NCI-H1930 (cell line): ENCODE measurements around the gene ARHGAP22.

Experiments
- DNase-seq, 2 experiments: peaks; one replicate each; lab custom pipeline; 2025; lab: John Stamatoyannopoulos, UW

The ARHGAP22 gene

GRCh38 chr10:48496831-48497779, 107.8 kb downstream of the ARHGAP22 start:
- no peak for DNase-seq

DNA sequence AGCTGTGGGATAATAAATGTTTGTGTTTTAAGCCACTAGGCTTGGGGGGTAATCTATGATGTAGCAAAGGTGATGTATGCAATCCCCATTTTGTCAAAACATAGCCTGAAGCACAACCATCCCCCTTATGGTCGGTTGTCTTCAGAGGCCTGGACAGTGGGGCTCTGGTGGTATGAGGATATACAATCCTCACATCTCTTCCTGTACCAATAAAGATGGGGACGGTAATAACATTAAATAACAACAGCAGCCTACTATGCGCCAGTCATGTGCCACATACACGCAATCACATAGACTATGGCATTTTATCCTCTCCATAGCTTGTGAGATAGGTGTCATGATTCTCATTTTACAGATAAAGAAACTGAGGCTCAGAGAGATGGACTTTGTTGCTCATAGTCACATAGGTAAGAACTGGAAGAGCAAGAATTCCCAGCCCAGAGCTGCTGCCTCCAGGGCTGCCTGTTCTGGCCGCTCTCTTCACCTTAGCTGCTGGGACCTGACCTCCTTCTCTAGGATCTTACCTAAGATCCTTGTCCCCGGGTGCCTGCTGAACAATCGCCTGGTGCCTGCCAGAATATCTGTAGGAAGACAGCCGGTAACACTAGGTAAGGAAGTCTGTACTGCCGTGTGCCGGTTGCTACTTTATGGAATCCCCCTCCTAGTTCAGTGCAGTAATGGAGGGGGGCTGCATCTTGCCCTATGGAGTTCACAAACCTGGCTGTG, 108.6 kb downstream of the ARHGAP22 start:
- no peak for DNase-seq

- DNase-seq, result no peak
These were observed 109.4 kb downstream of the ARHGAP22 start for GRCh38 chr10:48495282-48496045.

DNA sequence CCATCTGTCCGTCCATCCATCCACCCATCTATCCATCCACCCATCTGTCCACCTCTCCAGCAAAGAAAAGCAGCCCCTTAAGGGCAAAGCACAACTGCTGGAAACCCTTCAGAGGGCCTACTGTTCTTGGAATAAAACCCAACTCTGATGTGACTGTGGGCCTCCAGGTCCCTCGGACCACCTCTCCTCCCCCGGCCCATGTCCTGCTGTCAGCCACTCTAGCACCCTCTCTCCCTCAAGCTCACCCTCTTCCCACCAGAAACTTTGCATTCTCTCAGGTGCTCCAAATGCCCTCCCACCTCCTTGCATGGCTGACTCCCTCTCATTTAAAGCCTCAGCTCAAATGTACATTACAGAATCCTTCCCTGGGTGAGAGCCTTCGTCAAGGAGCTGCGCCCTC, 110.3 kb downstream of the ARHGAP22 start:
- no peak for DNase-seq

DNA sequence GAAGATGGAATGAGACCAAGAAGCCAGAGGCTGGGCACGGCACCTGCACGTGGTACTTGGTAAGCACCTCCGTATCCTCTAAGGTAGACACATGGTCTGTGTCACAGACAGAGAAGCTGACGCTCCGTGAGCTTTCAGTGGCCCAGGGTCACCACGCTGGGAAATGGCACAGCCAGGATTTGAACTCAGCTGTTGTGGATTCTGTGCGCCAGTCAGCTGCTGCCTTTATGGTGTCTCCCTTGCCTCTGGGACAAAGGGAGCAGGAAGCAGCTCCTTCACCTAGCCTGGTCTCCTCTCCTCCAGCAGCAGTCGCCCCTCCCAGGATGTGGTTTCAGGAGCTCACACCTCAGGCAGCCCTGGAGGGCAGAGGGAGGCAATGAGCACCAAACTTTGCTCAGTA, 110.8 kb downstream of the ARHGAP22 start:
- DNase-seq, result no peak

- DNase-seq, result no peak
These were observed 111.6 kb downstream of the ARHGAP22 start for GRCh38 chr10:48493083-48493871.

GRCh38 chr10:48492201-48492600, 112.7 kb downstream of the ARHGAP22 start:
- DNase-seq, result no peak

DNA sequence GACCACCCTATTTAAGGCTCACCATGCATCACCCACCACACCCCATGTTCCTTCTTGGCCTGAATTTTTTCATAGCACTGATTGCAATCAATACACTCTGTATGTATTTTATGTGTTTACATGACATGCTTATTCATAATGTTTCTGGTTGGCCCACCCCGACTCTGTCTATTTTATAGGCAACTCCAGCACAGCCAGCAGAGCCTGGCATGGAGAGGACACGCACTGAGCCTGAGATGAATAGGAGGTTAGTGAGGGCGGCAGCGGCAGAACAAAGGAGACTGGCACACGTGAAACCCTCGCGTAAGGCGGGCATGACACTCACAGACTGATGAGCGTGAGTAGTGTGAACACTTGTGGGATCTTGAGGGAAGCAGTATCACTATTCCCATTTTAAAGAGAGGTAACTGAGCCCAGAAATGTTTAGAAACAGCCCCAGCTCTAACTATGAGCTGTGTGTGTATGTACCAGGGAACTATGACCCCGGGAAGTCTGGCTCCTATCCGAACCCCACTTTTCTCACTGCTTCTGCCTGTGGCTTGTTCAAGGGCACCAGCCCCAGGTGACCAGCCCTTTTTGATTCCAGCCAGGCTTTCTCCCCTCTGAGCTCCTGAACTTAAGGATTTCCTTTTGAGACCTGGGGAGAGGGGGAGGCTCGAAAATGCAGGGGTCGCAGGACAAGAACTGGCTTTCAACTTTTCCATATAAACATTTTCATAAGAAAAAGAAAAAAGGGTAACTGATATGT, 113.3 kb downstream of the ARHGAP22 start:
- no peak for DNase-seq

- DNase-seq, result no peak
These were observed 113.9 kb downstream of the ARHGAP22 start for GRCh38 chr10:48490946-48491345.

- no peak for DNase-seq
These were observed 114.3 kb downstream of the ARHGAP22 start for GRCh38 chr10:48490571-48490940.

DNA sequence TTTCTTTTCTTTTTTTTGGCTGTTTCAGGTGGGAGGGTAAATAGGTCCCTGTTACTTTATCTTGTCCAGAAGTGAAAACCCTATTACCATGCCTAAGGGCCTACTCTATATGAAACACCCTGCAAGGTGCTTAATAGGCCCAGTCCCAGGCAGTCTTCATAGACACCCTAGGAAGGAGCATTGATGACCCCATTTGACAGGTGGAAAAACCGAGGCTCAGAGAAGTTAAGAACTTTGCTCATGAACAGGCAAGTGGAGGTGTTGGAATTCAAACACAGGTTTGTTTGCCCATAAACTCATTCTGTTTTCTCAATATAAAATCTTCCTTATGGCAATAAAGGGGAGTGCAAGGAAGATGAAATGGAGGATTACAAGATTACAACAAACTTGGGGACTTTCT, 115.8 kb downstream of the ARHGAP22 start:
- DNase-seq, result no peak

- no peak for DNase-seq
These were observed 117.6 kb downstream of the ARHGAP22 start for GRCh38 chr10:48487244-48487643.

DNA sequence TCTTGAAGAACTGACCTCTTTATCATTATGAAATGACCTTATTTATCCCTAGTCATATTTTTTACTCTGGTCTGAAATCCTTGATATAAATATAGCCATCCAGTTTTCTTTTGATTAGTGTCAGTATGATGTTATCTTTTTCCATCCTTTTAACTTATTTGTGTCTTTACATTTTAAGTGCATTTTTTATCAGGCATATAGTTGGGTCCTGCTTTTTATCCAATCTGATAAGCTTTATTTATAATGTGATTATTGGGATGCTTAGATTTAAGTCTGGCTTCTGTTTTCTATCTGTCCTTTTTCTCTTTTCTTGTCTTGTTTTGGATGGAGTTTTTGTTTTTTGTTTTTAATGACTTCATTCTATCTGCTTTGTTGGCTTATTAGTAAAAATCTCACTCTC, 119.2 kb downstream of the ARHGAP22 start:
- DNase-seq, result no peak

GRCh38 chr10:48484911-48485310, 120.0 kb downstream of the ARHGAP22 start:
- no peak for DNase-seq

GRCh38 chr10:48482207-48482606, 122.7 kb downstream of the ARHGAP22 start:
- no peak for DNase-seq

DNA sequence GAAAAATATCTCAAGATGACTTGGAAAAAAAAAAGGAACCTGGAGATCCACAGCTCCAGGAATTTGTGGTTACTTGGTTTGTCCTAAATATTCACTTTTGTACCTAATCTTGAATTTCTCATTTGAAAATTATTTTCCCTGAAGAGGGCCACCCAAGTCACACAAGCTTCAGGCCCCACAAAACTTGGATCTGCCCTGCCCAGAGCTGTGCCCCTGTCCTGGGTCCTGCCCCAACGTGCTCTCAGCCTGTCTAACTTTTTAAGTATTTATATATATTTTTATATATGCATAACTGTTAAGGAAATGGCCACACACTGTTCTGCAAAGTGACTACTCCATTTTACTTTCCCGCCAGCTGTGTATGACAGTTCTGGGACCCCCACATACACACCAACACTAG, 123.5 kb downstream of the ARHGAP22 start:
- no peak for DNase-seq

DNA sequence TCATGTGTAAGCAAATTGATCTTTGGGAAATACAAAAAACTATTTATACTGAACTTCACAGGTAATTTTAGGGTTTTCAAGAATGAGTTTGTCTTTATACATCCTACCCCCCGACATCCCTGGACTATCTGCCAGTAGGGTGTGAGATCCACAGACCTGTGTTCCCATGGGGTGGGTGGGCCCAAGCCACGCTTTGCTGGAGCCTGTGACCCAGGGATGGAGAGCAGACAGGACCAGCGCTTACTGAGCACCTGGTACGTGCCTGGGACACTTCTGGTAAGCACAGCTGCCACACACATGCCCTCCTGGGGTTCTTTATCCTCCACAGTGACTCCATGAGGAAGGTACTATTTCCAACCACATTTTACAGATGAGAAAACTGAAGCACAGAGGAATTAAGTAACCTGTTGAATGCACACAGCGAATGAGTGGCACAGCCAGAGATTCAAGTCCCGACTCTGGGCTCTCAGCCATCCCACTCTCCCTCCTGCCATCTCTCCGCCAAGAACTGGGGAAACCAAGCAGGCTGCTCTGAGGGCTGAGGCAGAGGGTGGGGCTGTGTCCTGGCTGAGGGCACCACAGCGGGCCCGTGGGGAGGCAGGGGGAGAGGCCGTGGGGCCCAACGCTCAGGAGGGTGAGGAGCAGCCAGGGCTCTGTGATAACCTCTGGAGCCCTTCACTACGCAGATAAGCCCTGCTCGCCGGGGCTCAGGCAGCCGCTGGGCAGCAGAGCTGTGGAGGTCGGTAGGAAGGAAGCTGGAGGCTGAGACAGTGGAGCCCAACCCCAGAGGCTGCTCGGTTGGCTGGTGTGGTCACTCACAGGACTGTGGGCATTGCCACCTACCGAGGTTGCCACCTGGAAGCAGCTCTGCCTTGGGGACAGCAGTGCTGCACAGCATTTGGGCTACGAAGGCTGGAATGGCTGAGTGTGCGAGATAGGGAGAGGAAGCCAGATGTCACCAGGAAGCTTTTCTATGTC, 124.2 kb downstream of the ARHGAP22 start:
- no peak for DNase-seq

DNA sequence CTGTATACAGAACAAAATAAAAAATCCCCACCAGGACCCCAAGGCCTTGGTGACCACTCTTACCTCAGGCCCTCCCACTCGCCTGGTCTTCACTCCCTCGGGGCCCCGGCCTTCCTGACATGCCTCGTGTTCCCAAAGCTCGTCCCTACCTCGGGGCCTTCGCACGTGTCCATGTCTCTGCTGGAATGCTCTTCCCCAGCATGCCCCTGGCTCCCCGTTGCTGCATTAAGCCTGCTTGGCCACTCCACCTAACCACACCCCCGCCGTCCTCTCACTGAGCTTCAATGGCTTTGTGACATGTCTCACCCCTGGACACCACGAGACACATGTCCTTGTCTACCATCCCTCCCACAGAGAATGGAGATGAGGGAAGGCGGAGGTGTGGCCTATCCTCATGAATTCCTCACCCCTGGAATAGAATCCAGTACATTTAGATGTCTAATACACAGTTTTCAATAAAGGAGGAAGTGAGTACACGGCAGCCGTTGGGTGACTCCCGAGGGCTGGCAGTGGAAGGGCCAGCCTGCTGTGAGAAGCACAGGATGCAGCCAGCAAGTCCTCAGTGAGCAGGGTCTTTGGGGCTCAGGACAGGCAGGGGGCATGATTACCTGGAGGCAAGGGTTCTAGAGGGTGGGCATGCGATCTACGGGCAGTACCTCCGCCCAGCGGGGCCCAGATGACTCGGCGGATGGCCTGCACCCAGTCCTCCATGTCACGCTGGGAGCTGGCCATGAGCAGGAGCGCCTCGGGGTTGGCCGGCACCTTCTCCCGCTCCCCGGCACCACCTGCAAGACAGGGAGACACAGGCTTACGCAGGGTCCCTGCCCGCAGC, 125.7 kb downstream of the ARHGAP22 start:
- no peak for DNase-seq

DNA sequence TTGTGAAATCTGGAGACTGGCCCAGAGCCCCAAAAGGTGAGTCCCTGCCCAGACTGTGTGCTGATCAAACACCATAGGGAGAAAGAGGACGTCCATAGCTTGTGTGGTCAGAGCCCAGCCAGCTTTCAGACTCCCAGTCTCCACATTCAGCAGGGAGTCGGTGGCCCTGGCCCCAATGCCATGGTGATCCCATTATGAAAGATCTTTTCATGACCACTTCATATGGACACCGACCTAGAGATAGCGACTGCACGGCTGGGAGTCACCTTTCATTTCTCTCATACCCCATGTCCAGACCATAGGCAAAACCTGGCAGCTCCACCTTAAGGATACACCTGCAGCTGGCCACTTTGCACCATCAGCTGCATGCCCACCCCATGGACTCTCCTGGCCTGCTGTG, 126.4 kb downstream of the ARHGAP22 start:
- DNase-seq, result no peak
